GM23338 (cell line): Measurements from ENCODE around the gene MATK. TPM values are rescaled to one million over a fixed set of nuclear protein-coding genes. Genes with fewer than 3 reads are reported as not detected.

Source experiments
- ATAC-seq: fragments of 200-7000 bp; cut with Tn5 transposase; 3 replicates; pipeline ENCODE4 v1.9.1; 2020
- DNase-seq: peaks from one replicate; pipeline ENCODE4 v3.0.0-alpha.2; 2015; ENCODE audit warnings: low spot score
- H2AFZ ChIP-seq: fragments of 200-600 bp; sonication (generic); 2 replicates; pipeline ENCODE4 v1.8.0; 2016; ENCODE audit warnings: antibody characterized with exemption, mild to moderate bottlenecking, moderate library complexity
- H3F3A ChIP-seq: fragments of 200-600 bp; sonication (generic); replicated peaks from 2 replicates; pipeline ENCODE4 v1.8.0; 2017; ENCODE audit warnings: antibody characterized with exemption, mixed run types, low read depth
- H3K27ac ChIP-seq: fragments of 200-600 bp; sonication (generic); 2 replicates; pipeline ENCODE4 v1.6.1; 2016; ENCODE audit warnings: low read depth
- H3K27me3 ChIP-seq: fragments of 200-600 bp; sonication (generic); 2 replicates; pipeline ENCODE4 v1.8.0; 2016; ENCODE audit warnings: mild to moderate bottlenecking, mixed run types, moderate library complexity; ENCODE audit not compliant: insufficient read depth
- H3K36me3 ChIP-seq: fragments of 200-600 bp; sonication (generic); 2 replicates; pipeline ENCODE4 v1.8.0; 2016; ENCODE audit warnings: mild to moderate bottlenecking; ENCODE audit not compliant: insufficient read depth
- H3K4me1 ChIP-seq: fragments of 200-600 bp; sonication (generic); 2 replicates; pipeline ENCODE4 v1.8.0; 2016; ENCODE audit warnings: mild to moderate bottlenecking, moderate library complexity; ENCODE audit not compliant: insufficient read depth
- H3K4me2 ChIP-seq: fragments of 200-600 bp; sonication (generic); 2 replicates; pipeline ENCODE4 v1.7.1; 2017; ENCODE audit warnings: mixed run types
- H3K4me3 ChIP-seq: fragments of 200-600 bp; sonication (generic); 2 replicates; pipeline ENCODE4 v1.6.1; 2016; ENCODE audit warnings: mixed run types
- H3K79me2 ChIP-seq: fragments of 200-600 bp; sonication (generic); replicated peaks from 2 replicates; pipeline ENCODE4 v1.8.0; 2017; ENCODE audit warnings: mild to moderate bottlenecking; ENCODE audit not compliant: insufficient read depth
- H3K9me2 ChIP-seq: fragments of 200-600 bp; sonication (generic); 2 replicates; pipeline ENCODE4 v1.8.0; 2017; ENCODE audit not compliant: insufficient read depth
- H4K20me1 ChIP-seq: fragments of 200-600 bp; sonication (generic); replicated peaks from 2 replicates; pipeline ENCODE4 v1.8.0; 2017; ENCODE audit warnings: mild to moderate bottlenecking; ENCODE audit not compliant: insufficient read depth
- H3K27ac Mint-ChIP-seq: 2 replicates; pipeline ENCODE4 v1.8.0; 2020; ENCODE audit warnings: inconsistent platforms, mild to moderate bottlenecking, moderate library complexity, mixed read lengths
- H3K27me3 Mint-ChIP-seq: 3 replicates; pipeline ENCODE4 v1.8.0; 2022; ENCODE audit warnings: low read depth, mild to moderate bottlenecking, moderate library complexity, mixed read lengths, inconsistent platforms; ENCODE audit not compliant: insufficient read depth, poor library complexity
- H3K36me3 Mint-ChIP-seq: 3 replicates; pipeline ENCODE4 v1.8.0; 2021; ENCODE audit warnings: low read depth, mild to moderate bottlenecking, inconsistent platforms, moderate library complexity, mixed read lengths
- H3K4me1 Mint-ChIP-seq: 3 replicates; pipeline ENCODE4 v1.8.0; 2020; ENCODE audit warnings: mild to moderate bottlenecking, inconsistent platforms, mixed read lengths
- H3K4me3 Mint-ChIP-seq: 3 replicates; pipeline ENCODE4 v1.8.0; 2021; ENCODE audit warnings: moderate library complexity, mild to moderate bottlenecking, inconsistent platforms, mixed read lengths
- H3K9me3 Mint-ChIP-seq: 3 replicates; pipeline ENCODE4 v1.8.0; 2020; ENCODE audit warnings: moderate library complexity, mild to moderate bottlenecking, inconsistent platforms, mixed read lengths
- CTCF ChIP-seq, 2 experiments: fragments of 200-600 bp in 1 of 2; sonication (generic) in 1 of 2; conservative IDR thresholded peaks; 2 replicates each; pipeline versions ENCODE4 v1.5.1 to v1.6.1; 2016 to 2017; ENCODE audit warnings: antibody characterized with exemption in 2 of 2, low read depth in 2 of 2, mild to moderate bottlenecking in 2 of 2, moderate library complexity in 1 of 2
- ETS1 ChIP-seq: IDR thresholded peaks from 2 replicates; pipeline ENCODE4 v1.6.1; 2016; ENCODE audit warnings: antibody characterized with exemption
- EZH2phosphoT487 ChIP-seq: fragments of 200-600 bp; sonication (generic); IDR thresholded peaks from one replicate; pipeline ENCODE4 v1.8.1; 2018; ENCODE audit warnings: antibody characterized with exemption; ENCODE audit not compliant: unreplicated experiment
- JUNB ChIP-seq: IDR thresholded peaks from one replicate; pipeline ENCODE4 v1.6.1; 2016; ENCODE audit warnings: antibody characterized with exemption; ENCODE audit not compliant: unreplicated experiment
- REST ChIP-seq: IDR thresholded peaks from one replicate; pipeline ENCODE4 v1.6.1; 2018; ENCODE audit warnings: antibody characterized with exemption; ENCODE audit not compliant: unreplicated experiment
- STAT1 ChIP-seq: IDR thresholded peaks from one replicate; pipeline ENCODE4 v1.6.1; 2016; ENCODE audit warnings: antibody characterized with exemption; ENCODE audit not compliant: unreplicated experiment
- ZNF331 ChIP-seq: fragments of 250-450 bp; sonication (Bioruptor Pico); IDR thresholded peaks from 2 replicates; pipeline ENCODE4 v1.5.0; 2020; ENCODE audit warnings: low read depth, mild to moderate bottlenecking, moderate library complexity
- ZNF462 ChIP-seq: fragments of 250-450 bp; sonication (Bioruptor Pico); IDR thresholded peaks from 2 replicates; pipeline ENCODE4 v1.5.0; 2020; ENCODE audit warnings: mild to moderate bottlenecking, moderate library complexity
- polyA plus RNA-seq: library from polyadenylated mRNA; unstranded; fragments of >200 nt; fragmentation: Nextera tagmentation; extraction: Ambion mirVana; gene quantifications from 2 replicates; pipeline ENCODE4 v1.2.1, GENCODE V29; 2016
- total RNA-seq: library from RNA; depleted of rRNA; stranded (reverse); fragments of >200 nt; shearing (Covaris generic); gene quantifications from 2 replicates; pipeline ENCODE4 v1.2.3, GENCODE V29; 2014

MATK gene
- total and polyA plus RNA-seq, 2 experiments from 2014 or later = 13.4 to 21.4 TPM

DNA sequence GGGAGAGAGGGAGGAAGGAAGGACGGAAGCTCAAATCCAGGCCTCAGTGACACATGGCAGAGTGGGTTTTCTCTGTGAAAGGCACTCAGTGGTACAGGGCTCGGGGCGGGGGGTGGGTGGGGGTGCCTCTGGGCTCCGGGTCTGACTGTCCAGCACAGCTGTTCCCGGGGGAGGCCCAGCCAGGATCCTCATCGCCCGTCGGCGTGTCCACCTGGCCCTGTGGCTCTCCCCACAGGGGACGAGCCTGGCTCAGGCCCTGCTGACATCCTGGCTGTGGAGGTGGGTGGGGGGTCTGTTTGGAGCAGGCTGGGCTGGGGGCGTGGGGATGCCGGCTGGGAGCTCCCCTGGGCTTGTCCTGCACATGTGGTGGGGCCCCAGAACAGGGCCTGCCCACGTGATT lies 18.2 kb upstream of the MATK start:
- H3K4me1 Mint-ChIP-seq = no peaks in the 10 kb centered on the region; the same call in 2 of the 3 replicates
- ATAC-seq (no peak), DNase-seq (no peak)
- H3K4me3 Mint-ChIP-seq = no peak overlapping the region
- no peak overlapping the region for H3K27ac Mint-ChIP-seq
- Histone ChIP-seq H3K4me1 (no peaks in the 10 kb centered on the region; the same call in 1 of the 2 replicates), H2AFZ (no peak overlapping the region), H3K36me3 (no peaks in the 10 kb centered on the region), H3F3A (peaks cover 18% of the 10 kb centered on the region), H3K79me2 (no peaks in the 10 kb centered on the region), H3K4me2 (no peak overlapping the region), H3K27me3 (peaks cover 14% of the 10 kb centered on the region; the same call in 1 of the 2 replicates), H4K20me1 (no peaks in the 10 kb centered on the region), H3K27ac (no peak overlapping the region), H3K9me2 (no peaks in the 10 kb centered on the region), H3K4me3 (no peak overlapping the region)
- peaks cover 4% of the 10 kb centered on the region; the same call in 1 of the 3 replicates for H3K9me3 Mint-ChIP-seq
- TF ChIP-seq JUNB = no peak
- TF ChIP-seq EZH2phosphoT487 = no peak
- no peak for TF ChIP-seq ZNF462 (CRISPR knock-in tag)
- TF ChIP-seq ZNF331 (CRISPR knock-in tag) = no peak
- no peak for TF ChIP-seq STAT1
- TF ChIP-seq REST = no peak
- TF ChIP-seq ETS1 = no peak
- no peak for TF ChIP-seq CTCF (conservative IDR thresholded peaks at IDR 0.05; ENCODE audit: low read depth in 2 of 2)
- no peaks in the 10 kb centered on the region for H3K36me3 Mint-ChIP-seq
- peaks cover 21% of the 10 kb centered on the region for H3K27me3 Mint-ChIP-seq
